ENCODE results near the gene P2RX7.
A peak's percentile ranks its signal among the peaks of the same experiment; 100 is the strongest.

P2RX7 gene

GRCh38 chr12:121186826-121187225 is 54.1 kb downstream of the P2RX7 start:
- no peak for DNase-seq
- WGBS (ENCODE audit: insufficient coverage) = no CpG with 5 or more reads among the region's 2 CpGs
- ChIA-PET POLR2A (no interaction called here), CTCF (interaction anchor here (0.6 to 1.4 kb wide), 3 partner anchors 16 to 127 kb away, joined by 3 read pairs; no protein-coding TSS in a partner anchor)
- Histone ChIP-seq H3K27me3 (replicated peaks in 2 of 5; ENCODE audit: control insufficient read depth in 4 of 5, insufficient read depth in 5 of 5, low read length in 4 of 5) (no peaks in the 10 kb centered on the region), H3K36me3 (ENCODE audit: control insufficient read depth in 4 of 4, insufficient read depth in 4 of 4, low read length in 3 of 4) (peaks cover 3 to 20% (median 9%) of the 10 kb centered on the region in 4 experiments), H3K9me3 (ENCODE audit: control extremely low read depth in 1 of 5, control insufficient read depth in 4 of 5, insufficient read depth in 2 of 5, low read depth in 1 of 5, low read length in 4 of 5) (no peaks in the 10 kb centered on the region), H3K27ac (ENCODE audit: insufficient read depth in 1 of 2, low read depth in 1 of 2, low read length in 2 of 2, poor library complexity in 1 of 2, severe bottlenecking in 2 of 2) (no peak overlapping the region), H3K4me3 (ENCODE audit: control insufficient read depth in 1 of 7, extremely low read depth in 1 of 7, insufficient read depth in 4 of 7, low read depth in 2 of 7, low read length in 6 of 7) (no peak overlapping the region), H3K4me1 (ENCODE audit: control extremely low read depth in 1 of 4, control insufficient read depth in 4 of 4, insufficient read depth in 4 of 4, low read length in 3 of 4) (peaks cover 0 to 11% (median 6%) of the 10 kb centered on the region in 4 experiments)

- H3K4me3 ChIP-seq (ENCODE audit: control insufficient read depth in 1 of 7, extremely low read depth in 1 of 7, insufficient read depth in 4 of 7, low read depth in 2 of 7, low read length in 6 of 7) = no peak overlapping the region
- H3K27me3 ChIP-seq (replicated peaks in 2 of 5; ENCODE audit: control insufficient read depth in 4 of 5, insufficient read depth in 5 of 5, low read length in 4 of 5) = no peaks in the 10 kb centered on the region
- ChIA-PET POLR2A (no interaction called here), CTCF (interaction anchor here (0.6 to 1.4 kb wide), 2 partner anchors 19 to 128 kb away, joined by 3 read pairs; no protein-coding TSS in a partner anchor)
- H3K4me1 ChIP-seq (ENCODE audit: control extremely low read depth in 1 of 4, control insufficient read depth in 4 of 4, insufficient read depth in 4 of 4, low read length in 3 of 4) = peaks cover 0 to 11% (median 6%) of the 10 kb centered on the region in 4 experiments
- no peaks in the 10 kb centered on the region for H3K9me3 ChIP-seq (ENCODE audit: control extremely low read depth in 1 of 5, control insufficient read depth in 4 of 5, insufficient read depth in 2 of 5, low read depth in 1 of 5, low read length in 4 of 5)
- H3K27ac ChIP-seq (ENCODE audit: insufficient read depth in 1 of 2, low read depth in 1 of 2, low read length in 2 of 2, poor library complexity in 1 of 2, severe bottlenecking in 2 of 2) = no peak overlapping the region
- no peak for DNase-seq
- peaks cover 3 to 15% (median 9%) of the 10 kb centered on the region in 4 experiments for H3K36me3 ChIP-seq (ENCODE audit: control insufficient read depth in 4 of 4, insufficient read depth in 4 of 4, low read length in 3 of 4)
- 91% methylated on average over 5 of the region's 7 CpGs for WGBS (ENCODE audit: insufficient coverage)
Measured at GRCh38 chr12:121187501-121187900, 54.8 kb downstream of the P2RX7 start.

- H3K36me3 ChIP-seq (ENCODE audit: control insufficient read depth in 4 of 4, insufficient read depth in 4 of 4, low read length in 3 of 4) = peaks cover 3 to 15% (median 9%) of the 10 kb centered on the region in 4 experiments
- 92% methylated on average over 2 of the region's 2 CpGs for WGBS (ENCODE audit: insufficient coverage)
- no peak for DNase-seq
- no peak overlapping the region for H3K27ac ChIP-seq (ENCODE audit: insufficient read depth in 1 of 2, low read depth in 1 of 2, low read length in 2 of 2, poor library complexity in 1 of 2, severe bottlenecking in 2 of 2)
- H3K4me1 ChIP-seq (ENCODE audit: control extremely low read depth in 1 of 4, control insufficient read depth in 4 of 4, insufficient read depth in 4 of 4, low read length in 3 of 4) = peaks cover 0 to 11% (median 6%) of the 10 kb centered on the region in 4 experiments
- H3K4me3 ChIP-seq (ENCODE audit: control insufficient read depth in 1 of 7, extremely low read depth in 1 of 7, insufficient read depth in 4 of 7, low read depth in 2 of 7, low read length in 6 of 7) = no peak overlapping the region
- no peaks in the 10 kb centered on the region for H3K9me3 ChIP-seq (ENCODE audit: control extremely low read depth in 1 of 5, control insufficient read depth in 4 of 5, insufficient read depth in 2 of 5, low read depth in 1 of 5, low read length in 4 of 5)
- CTCF ChIA-PET = interaction anchor here (0.7 to 1.4 kb wide), 2 partner anchors 18 to 19 kb away, joined by 3 read pairs; no protein-coding TSS in a partner anchor
- H3K27me3 ChIP-seq (replicated peaks in 2 of 5; ENCODE audit: control insufficient read depth in 4 of 5, insufficient read depth in 5 of 5, low read length in 4 of 5) = no peaks in the 10 kb centered on the region
- POLR2A ChIA-PET = no interaction called here
Measured at GRCh38 chr12:121188227-121188626, 55.6 kb downstream of the P2RX7 start.

GRCh38 chr12:121189131-121189530 is 56.5 kb downstream of the P2RX7 start:
- peaks cover 0 to 11% (median 6%) of the 10 kb centered on the region in 4 experiments for H3K4me1 ChIP-seq (ENCODE audit: control extremely low read depth in 1 of 4, control insufficient read depth in 4 of 4, insufficient read depth in 4 of 4, low read length in 3 of 4)
- H3K27me3 ChIP-seq (replicated peaks in 2 of 5; ENCODE audit: control insufficient read depth in 4 of 5, insufficient read depth in 5 of 5, low read length in 4 of 5) = no peaks in the 10 kb centered on the region
- CTCF ChIA-PET = interaction anchor here (0.7 kb wide), 1 partner anchor 18 kb away, joined by 3 read pairs; no protein-coding TSS in a partner anchor
- H3K4me3 ChIP-seq (ENCODE audit: control insufficient read depth in 1 of 7, extremely low read depth in 1 of 7, insufficient read depth in 4 of 7, low read depth in 2 of 7, low read length in 6 of 7) = no peak overlapping the region
- POLR2A ChIA-PET = no interaction called here
- 98% methylated on average over 4 of the region's 9 CpGs for WGBS (ENCODE audit: insufficient coverage)
- no peaks in the 10 kb centered on the region for H3K9me3 ChIP-seq (ENCODE audit: control extremely low read depth in 1 of 5, control insufficient read depth in 4 of 5, insufficient read depth in 2 of 5, low read depth in 1 of 5, low read length in 4 of 5)
- DNase-seq = no peak
- H3K36me3 ChIP-seq (ENCODE audit: control insufficient read depth in 4 of 4, insufficient read depth in 4 of 4, low read length in 3 of 4) = peaks cover 3 to 14% (median 8%) of the 10 kb centered on the region in 4 experiments
- no peak overlapping the region for H3K27ac ChIP-seq (ENCODE audit: insufficient read depth in 1 of 2, low read depth in 1 of 2, low read length in 2 of 2, poor library complexity in 1 of 2, severe bottlenecking in 2 of 2)

- POLR2A ChIA-PET = no interaction called here
- Histone ChIP-seq H3K36me3 (ENCODE audit: control insufficient read depth in 4 of 4, insufficient read depth in 4 of 4, low read length in 3 of 4) (peaks cover 3 to 9% (median 6%) of the 10 kb centered on the region in 4 experiments), H3K27ac (ENCODE audit: insufficient read depth in 1 of 2, low read depth in 1 of 2, low read length in 2 of 2, poor library complexity in 1 of 2, severe bottlenecking in 2 of 2) (no peak overlapping the region), H3K4me3 (ENCODE audit: control insufficient read depth in 1 of 7, extremely low read depth in 1 of 7, insufficient read depth in 4 of 7, low read depth in 2 of 7, low read length in 6 of 7) (no peak overlapping the region), H3K9me3 (ENCODE audit: control extremely low read depth in 1 of 5, control insufficient read depth in 4 of 5, insufficient read depth in 2 of 5, low read depth in 1 of 5, low read length in 4 of 5) (no peaks in the 10 kb centered on the region), H3K27me3 (replicated peaks in 2 of 5; ENCODE audit: control insufficient read depth in 4 of 5, insufficient read depth in 5 of 5, low read length in 4 of 5) (no peaks in the 10 kb centered on the region), H3K4me1 (ENCODE audit: control extremely low read depth in 1 of 4, control insufficient read depth in 4 of 4, insufficient read depth in 4 of 4, low read length in 3 of 4) (peaks cover 0 to 11% (median 6%) of the 10 kb centered on the region in 4 experiments)
- peak in 2 of 3 donors; percentile 46 to 58 for DNase-seq
- 52% methylated on average over 5 of the region's 9 CpGs for WGBS (ENCODE audit: insufficient coverage)
- CTCF ChIA-PET = interaction anchor here (0.7 kb wide), 1 partner anchor 18 kb away, joined by 3 read pairs; no protein-coding TSS in a partner anchor
Measured at GRCh38 chr12:121189619-121190155, 57.0 kb downstream of the P2RX7 start.

- H3K27ac ChIP-seq (ENCODE audit: insufficient read depth in 1 of 2, low read depth in 1 of 2, low read length in 2 of 2, poor library complexity in 1 of 2, severe bottlenecking in 2 of 2) = no peak overlapping the region
- POLR2A ChIA-PET = no interaction called here
- peaks cover 0 to 5% (median 3%) of the 10 kb centered on the region in 4 experiments for H3K36me3 ChIP-seq (ENCODE audit: control insufficient read depth in 4 of 4, insufficient read depth in 4 of 4, low read length in 3 of 4)
- no CpG with 5 or more reads among the region's 2 CpGs for WGBS (ENCODE audit: insufficient coverage)
- H3K4me1 ChIP-seq (ENCODE audit: control extremely low read depth in 1 of 4, control insufficient read depth in 4 of 4, insufficient read depth in 4 of 4, low read length in 3 of 4) = peaks cover 0 to 7% (median 5%) of the 10 kb centered on the region in 4 experiments
- no peaks in the 10 kb centered on the region for H3K9me3 ChIP-seq (ENCODE audit: control extremely low read depth in 1 of 5, control insufficient read depth in 4 of 5, insufficient read depth in 2 of 5, low read depth in 1 of 5, low read length in 4 of 5)
- peak in 1 of 3 donors; percentile 27 for DNase-seq
- CTCF ChIA-PET = interaction anchor here (0.7 kb wide), 1 partner anchor 40 kb away, joined by 3 read pairs; no protein-coding TSS in a partner anchor
- H3K4me3 ChIP-seq (ENCODE audit: control insufficient read depth in 1 of 7, extremely low read depth in 1 of 7, insufficient read depth in 4 of 7, low read depth in 2 of 7, low read length in 6 of 7) = no peak overlapping the region
- no peaks in the 10 kb centered on the region for H3K27me3 ChIP-seq (replicated peaks in 2 of 5; ENCODE audit: control insufficient read depth in 4 of 5, insufficient read depth in 5 of 5, low read length in 4 of 5)
Measured at GRCh38 chr12:121190523-121191031, 57.9 kb downstream of the P2RX7 start.

- ChIA-PET CTCF (interaction anchor here (0.7 to 1.2 kb wide), 2 partner anchors 9 to 40 kb away, joined by 3 read pairs; no protein-coding TSS in a partner anchor), POLR2A (no interaction called here)
- H3K27me3 ChIP-seq (replicated peaks in 2 of 5; ENCODE audit: control insufficient read depth in 4 of 5, insufficient read depth in 5 of 5, low read length in 4 of 5) = no peaks in the 10 kb centered on the region
- 100% methylated on average over 3 of the region's 3 CpGs for WGBS (ENCODE audit: insufficient coverage)
- peaks cover 0 to 2% (median 1%) of the 10 kb centered on the region in 4 experiments for H3K36me3 ChIP-seq (ENCODE audit: control insufficient read depth in 4 of 4, insufficient read depth in 4 of 4, low read length in 3 of 4)
- no peaks in the 10 kb centered on the region for H3K9me3 ChIP-seq (ENCODE audit: control extremely low read depth in 1 of 5, control insufficient read depth in 4 of 5, insufficient read depth in 2 of 5, low read depth in 1 of 5, low read length in 4 of 5)
- H3K4me1 ChIP-seq (ENCODE audit: control extremely low read depth in 1 of 4, control insufficient read depth in 4 of 4, insufficient read depth in 4 of 4, low read length in 3 of 4) = peaks cover 0 to 7% (median 5%) of the 10 kb centered on the region in 4 experiments
- no peak for DNase-seq
- H3K27ac ChIP-seq (ENCODE audit: insufficient read depth in 1 of 2, low read depth in 1 of 2, low read length in 2 of 2, poor library complexity in 1 of 2, severe bottlenecking in 2 of 2) = no peak overlapping the region
- no peak overlapping the region for H3K4me3 ChIP-seq (ENCODE audit: control insufficient read depth in 1 of 7, extremely low read depth in 1 of 7, insufficient read depth in 4 of 7, low read depth in 2 of 7, low read length in 6 of 7)
Measured at GRCh38 chr12:121191151-121191550, 58.5 kb downstream of the P2RX7 start.
